Fibroblast of pulmonary artery (primary cell): ENCODE results near the gene PPIL1.
"Not testable (repeated sequence)": the region's sequence is repeated elsewhere in the genome, so short reads cannot be mapped to it uniquely, and the experiment has no call there.

ENCODE experiments used
- DNase-seq: peaks from one replicate; pipeline ENCODE4 v3.0.0-alpha.2; 2010; ENCODE audit warnings: low read depth
- H3K4me3 ChIP-seq: replicated peaks from 2 replicates; pipeline ENCODE4 v1.5.1; 2011; ENCODE audit warnings: low read depth, mild to moderate bottlenecking, control low read depth, low read length, moderate library complexity
- TF ChIP-seq, protein P1 (sequence below): IDR thresholded peaks from 2 replicates; pipeline ENCODE4 v1.5.1; 2011; ENCODE audit warnings: mild to moderate bottlenecking, control low read depth, low read length, inconsistent platforms; ENCODE audit errors: missing control alignments

PPIL1 gene

DNA sequence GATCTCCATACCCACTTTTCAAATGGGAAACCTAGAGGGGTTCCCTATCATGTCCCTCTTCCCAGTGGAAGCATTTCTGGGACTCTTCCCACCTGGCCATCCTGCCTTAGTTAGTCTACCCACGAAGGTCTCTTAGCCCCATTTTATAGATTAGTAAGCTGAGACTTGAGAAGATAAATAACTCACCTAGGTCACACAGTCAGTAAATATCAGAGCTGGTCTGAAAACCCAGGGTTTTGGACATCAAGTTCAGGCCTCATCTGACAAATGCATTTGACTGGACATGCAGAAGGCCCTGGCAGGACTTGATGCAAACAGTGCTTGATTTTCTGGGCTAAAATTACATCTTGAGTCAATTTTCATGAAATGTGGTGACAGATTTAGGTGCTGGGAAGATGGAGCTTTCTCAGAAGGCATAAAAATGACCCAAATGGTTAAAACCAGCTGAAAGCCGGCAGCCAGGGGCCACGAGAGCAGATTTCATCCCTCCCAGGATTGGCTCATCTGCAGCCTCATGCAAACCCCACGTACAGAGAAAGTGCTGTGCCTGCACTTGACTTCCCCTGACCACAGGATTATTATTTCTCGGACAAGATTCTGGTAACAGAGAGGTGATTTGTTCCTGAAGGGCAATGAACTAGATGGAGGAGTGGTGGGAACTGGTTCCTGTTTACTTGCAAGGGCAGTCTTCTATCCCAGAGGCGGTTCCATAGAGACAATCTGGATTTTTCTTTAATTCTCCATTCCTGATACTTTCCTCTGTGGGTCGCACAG is 58.5 kb downstream of the PPIL1 start:
- no peak for DNase-seq
- H3K4me3 ChIP-seq = no peak overlapping the region
- TF ChIP-seq, protein P1, sequence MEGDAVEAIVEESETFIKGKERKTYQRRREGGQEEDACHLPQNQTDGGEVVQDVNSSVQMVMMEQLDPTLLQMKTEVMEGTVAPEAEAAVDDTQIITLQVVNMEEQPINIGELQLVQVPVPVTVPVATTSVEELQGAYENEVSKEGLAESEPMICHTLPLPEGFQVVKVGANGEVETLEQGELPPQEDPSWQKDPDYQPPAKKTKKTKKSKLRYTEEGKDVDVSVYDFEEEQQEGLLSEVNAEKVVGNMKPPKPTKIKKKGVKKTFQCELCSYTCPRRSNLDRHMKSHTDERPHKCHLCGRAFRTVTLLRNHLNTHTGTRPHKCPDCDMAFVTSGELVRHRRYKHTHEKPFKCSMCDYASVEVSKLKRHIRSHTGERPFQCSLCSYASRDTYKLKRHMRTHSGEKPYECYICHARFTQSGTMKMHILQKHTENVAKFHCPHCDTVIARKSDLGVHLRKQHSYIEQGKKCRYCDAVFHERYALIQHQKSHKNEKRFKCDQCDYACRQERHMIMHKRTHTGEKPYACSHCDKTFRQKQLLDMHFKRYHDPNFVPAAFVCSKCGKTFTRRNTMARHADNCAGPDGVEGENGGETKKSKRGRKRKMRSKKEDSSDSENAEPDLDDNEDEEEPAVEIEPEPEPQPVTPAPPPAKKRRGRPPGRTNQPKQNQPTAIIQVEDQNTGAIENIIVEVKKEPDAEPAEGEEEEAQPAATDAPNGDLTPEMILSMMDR = no peak

DNA sequence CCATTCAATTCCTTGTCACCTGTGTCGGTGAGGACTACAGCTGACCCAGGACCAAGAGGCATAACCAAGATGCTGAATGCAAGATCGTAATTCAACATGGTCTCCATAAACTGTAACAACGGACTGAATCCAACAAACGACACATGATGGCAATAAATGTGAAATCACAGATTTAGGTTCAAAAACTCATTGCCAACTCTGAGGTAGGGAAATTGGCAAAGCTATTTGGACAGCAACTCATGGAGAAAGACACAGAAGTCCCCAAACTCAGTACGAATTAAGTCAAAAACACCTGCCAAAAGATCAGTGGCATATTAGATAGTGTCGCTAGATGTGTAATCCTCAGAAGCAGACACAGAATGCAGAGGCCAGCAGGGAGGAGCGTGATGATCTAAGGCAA is 60.4 kb downstream of the PPIL1 start:
- no peak overlapping the region for H3K4me3 ChIP-seq
- TF ChIP-seq, protein P1 = no peak
- DNase-seq = no peak

DNA sequence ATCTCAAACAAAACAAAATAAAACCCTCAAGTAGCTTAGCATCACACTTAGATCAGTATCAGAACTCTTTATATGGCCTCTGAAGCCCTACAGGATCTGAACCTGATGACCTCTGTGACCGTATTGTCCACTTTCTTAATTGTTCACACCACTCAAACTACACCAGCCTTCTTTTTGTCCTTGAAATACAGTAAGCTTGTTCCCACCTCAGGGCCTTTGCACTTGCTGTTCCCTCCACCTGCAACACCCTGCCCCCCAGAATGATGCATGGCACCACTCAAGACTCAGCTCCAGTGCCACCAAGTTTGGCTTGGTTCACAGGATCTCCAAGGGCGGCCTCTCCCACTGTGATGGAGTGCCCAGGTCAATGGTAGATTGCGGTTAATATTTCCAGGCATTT is 61.1 kb downstream of the PPIL1 start:
- DNase-seq = no peak
- TF ChIP-seq, protein P1 = no peak
- H3K4me3 ChIP-seq = no peak overlapping the region

DNA sequence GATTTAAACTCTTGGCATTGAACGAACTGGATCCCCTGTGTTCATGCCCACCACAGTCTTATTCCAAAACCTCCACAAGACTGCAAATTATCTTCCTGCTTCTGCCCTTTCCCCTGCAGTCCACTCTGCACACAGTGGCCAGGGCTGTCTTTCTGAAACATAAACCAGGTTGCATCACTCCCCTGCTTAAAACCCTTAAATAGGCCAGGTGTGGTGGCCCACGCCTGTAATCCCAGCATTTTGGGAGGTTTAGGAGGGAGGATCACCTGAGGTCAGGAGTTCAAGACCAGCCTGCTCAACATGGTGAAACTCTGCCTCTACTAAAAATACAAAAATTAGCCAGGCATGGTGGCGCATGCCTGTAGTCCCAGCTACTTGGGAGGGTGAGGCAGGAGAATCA is 61.6 kb downstream of the PPIL1 start:
- H3K4me3 ChIP-seq = not testable (repeated sequence)

DNA sequence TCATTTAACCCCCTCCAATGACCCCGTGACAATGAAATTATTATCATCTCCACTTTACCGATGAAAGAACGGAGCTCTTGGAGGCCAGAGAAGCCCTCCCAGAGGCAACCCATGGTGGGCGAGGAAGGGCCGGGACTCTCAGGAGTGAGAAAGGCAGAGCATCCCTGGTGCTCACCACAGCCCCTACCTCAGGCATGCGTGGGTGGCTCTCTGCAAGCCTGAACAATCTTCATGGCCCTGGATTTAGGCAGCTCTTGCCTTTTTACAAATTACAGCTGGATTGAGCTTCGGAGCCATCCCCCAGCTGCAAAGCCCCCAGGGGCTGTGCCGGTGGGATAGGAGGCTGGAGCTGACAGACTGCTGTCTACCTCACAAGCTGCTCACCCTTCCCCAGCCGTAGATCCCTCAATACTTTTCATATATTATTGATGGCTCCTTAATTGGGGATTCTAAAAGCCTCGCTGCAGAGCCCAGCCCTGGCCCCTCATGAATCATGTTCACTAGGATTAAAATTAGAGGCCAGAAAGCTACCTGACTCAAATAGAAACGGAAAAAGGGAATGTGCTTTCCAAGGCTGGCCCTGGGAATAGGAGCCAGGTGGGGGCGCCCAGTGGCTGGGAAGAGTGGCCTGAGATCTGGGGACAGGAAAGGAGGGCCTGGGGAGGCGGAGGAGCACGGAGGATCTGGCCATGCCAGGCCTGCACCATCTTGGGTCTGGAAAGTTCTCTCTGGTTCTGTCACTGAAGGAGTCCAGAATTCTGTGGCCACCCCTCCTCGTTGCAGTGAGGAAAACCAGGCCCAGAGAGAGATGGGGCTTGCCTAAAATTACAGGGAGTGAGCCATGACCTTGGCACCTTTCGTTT is 64.4 kb downstream of the PPIL1 start:
- TF ChIP-seq, protein P1 = peak; percentile 3
- no peak for DNase-seq
- no peak overlapping the region for H3K4me3 ChIP-seq

More for the DNA sequence above, 61.6 kb downstream of the PPIL1 start:
- DNase-seq = not testable (repeated sequence)

DNA sequence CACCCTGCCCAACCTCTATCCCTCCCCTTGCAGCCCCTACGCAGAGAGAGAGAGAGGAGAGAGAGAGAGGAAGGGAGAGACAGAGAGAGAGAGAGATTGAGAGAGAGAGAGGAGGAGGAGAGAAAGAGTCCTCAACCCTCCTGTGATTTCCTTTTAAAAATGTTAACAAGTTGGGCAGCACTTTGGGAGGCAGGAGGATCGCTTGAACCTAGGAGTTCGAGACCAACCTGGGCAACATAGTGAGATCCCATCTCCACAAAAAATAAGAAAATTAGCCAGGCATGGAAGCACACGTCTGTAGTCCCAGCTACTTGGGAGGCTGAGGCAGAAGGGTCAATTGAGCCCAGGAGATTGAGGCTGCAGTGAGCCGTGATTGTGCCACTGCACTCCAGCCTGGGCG is 65.4 kb downstream of the PPIL1 start:
- DNase-seq = no peak
- TF ChIP-seq, protein P1 = no peak
- H3K4me3 ChIP-seq = no peak overlapping the region

DNA sequence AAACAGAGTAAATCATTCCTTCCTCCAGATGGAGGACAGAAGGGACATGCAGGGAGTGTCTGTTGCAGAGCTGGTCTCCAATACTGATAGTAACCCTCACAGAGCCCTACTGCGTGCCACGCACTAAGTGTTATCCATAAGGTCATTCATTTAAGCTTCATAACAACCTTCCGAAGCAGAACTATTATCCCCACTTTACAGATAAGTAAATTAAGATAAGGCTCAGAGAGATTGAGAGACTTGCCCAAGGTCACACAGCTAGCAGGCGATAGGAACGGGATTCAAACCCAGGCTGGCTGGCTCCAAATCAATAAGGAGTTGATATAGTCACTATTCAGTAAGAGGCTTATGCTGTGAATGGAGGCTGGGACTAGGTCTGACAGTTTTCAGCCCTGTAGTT is 66.0 kb downstream of the PPIL1 start:
- no peak overlapping the region for H3K4me3 ChIP-seq
- DNase-seq = no peak
- TF ChIP-seq, protein P1 = no peak
